T-helper 1 cell treated with Interleukin-12 subunit alpha and Interleukin-12 subunit beta and Interleukin-4 antibody, amounts not matched to agents 30 μg/mL and 1 μg/mL, for 36 hours (primary cell): Measurements from ENCODE around the gene ADARB2.

Experiments
- H3K27ac Mint-ChIP-seq: one replicate; pipeline ENCODE4 v1.8.0; 2021; ENCODE audit warnings: mild to moderate bottlenecking, mixed read lengths
- H3K27me3 Mint-ChIP-seq: one replicate; pipeline ENCODE4 v1.8.0; 2021; ENCODE audit warnings: low read depth, mixed read lengths
- H3K36me3 Mint-ChIP-seq: one replicate; pipeline ENCODE4 v1.8.0; 2021; ENCODE audit warnings: low read depth, mixed read lengths
- H3K4me1 Mint-ChIP-seq: one replicate; pipeline ENCODE4 v1.8.0; 2021; ENCODE audit warnings: low read depth, mixed read lengths
- H3K4me3 Mint-ChIP-seq: one replicate; pipeline ENCODE4 v1.8.0; 2021; ENCODE audit warnings: mild to moderate bottlenecking, moderate library complexity, mixed read lengths
- H3K9me3 Mint-ChIP-seq: one replicate; pipeline ENCODE4 v1.8.0; 2021; ENCODE audit warnings: mixed read lengths

Gene ADARB2

GRCh38 chr10:1573334-1573969, 163.9 kb downstream of the ADARB2 start:
- H3K27me3 Mint-ChIP-seq, result no peaks in the 10 kb centered on the region
- no peaks in the 10 kb centered on the region for H3K9me3 Mint-ChIP-seq
- H3K4me3 Mint-ChIP-seq, result no peak overlapping the region
- no peaks in the 10 kb centered on the region for H3K36me3 Mint-ChIP-seq
- no peak overlapping the region for H3K27ac Mint-ChIP-seq
- H3K4me1 Mint-ChIP-seq, result no peaks in the 10 kb centered on the region

- no peaks in the 10 kb centered on the region for H3K4me1 Mint-ChIP-seq
- no peak overlapping the region for H3K4me3 Mint-ChIP-seq
- H3K9me3 Mint-ChIP-seq, result no peaks in the 10 kb centered on the region
- no peak overlapping the region for H3K27ac Mint-ChIP-seq
- no peaks in the 10 kb centered on the region for H3K36me3 Mint-ChIP-seq
- no peaks in the 10 kb centered on the region for H3K27me3 Mint-ChIP-seq
These were observed 164.6 kb downstream of the ADARB2 start for GRCh38 chr10:1572519-1573333.

- Mint-ChIP-seq H3K27me3 (no peaks in the 10 kb centered on the region), H3K4me1 (no peaks in the 10 kb centered on the region), H3K36me3 (no peaks in the 10 kb centered on the region), H3K9me3 (no peaks in the 10 kb centered on the region), H3K27ac (no peak overlapping the region), H3K4me3 (no peak overlapping the region)
These were observed 165.6 kb downstream of the ADARB2 start for GRCh38 chr10:1571587-1572237.

GRCh38 chr10:1570416-1571051, 166.8 kb downstream of the ADARB2 start:
- Mint-ChIP-seq H3K36me3 (no peaks in the 10 kb centered on the region), H3K4me1 (no peaks in the 10 kb centered on the region), H3K4me3 (no peak overlapping the region), H3K9me3 (no peaks in the 10 kb centered on the region), H3K27ac (no peak overlapping the region), H3K27me3 (no peaks in the 10 kb centered on the region)

GRCh38 chr10:1569208-1569607, 168.1 kb downstream of the ADARB2 start:
- H3K27me3 Mint-ChIP-seq, result no peaks in the 10 kb centered on the region
- no peaks in the 10 kb centered on the region for H3K9me3 Mint-ChIP-seq
- no peak overlapping the region for H3K4me3 Mint-ChIP-seq
- no peaks in the 10 kb centered on the region for H3K4me1 Mint-ChIP-seq
- H3K36me3 Mint-ChIP-seq, result no peaks in the 10 kb centered on the region
- no peak overlapping the region for H3K27ac Mint-ChIP-seq

- Mint-ChIP-seq H3K36me3 (no peaks in the 10 kb centered on the region), H3K27me3 (no peaks in the 10 kb centered on the region), H3K9me3 (no peaks in the 10 kb centered on the region), H3K4me3 (no peak overlapping the region), H3K4me1 (no peaks in the 10 kb centered on the region), H3K27ac (no peak overlapping the region)
These were observed 169.4 kb downstream of the ADARB2 start for GRCh38 chr10:1567742-1568495.

GRCh38 chr10:1567152-1567551, 170.2 kb downstream of the ADARB2 start:
- Mint-ChIP-seq H3K27ac (no peak overlapping the region), H3K4me3 (no peak overlapping the region), H3K27me3 (no peaks in the 10 kb centered on the region), H3K4me1 (no peaks in the 10 kb centered on the region), H3K9me3 (no peaks in the 10 kb centered on the region), H3K36me3 (no peaks in the 10 kb centered on the region)

GRCh38 chr10:1564791-1565190, 172.5 kb downstream of the ADARB2 start:
- no peak overlapping the region for H3K4me3 Mint-ChIP-seq
- no peak overlapping the region for H3K27ac Mint-ChIP-seq
- H3K27me3 Mint-ChIP-seq, result no peaks in the 10 kb centered on the region

GRCh38 chr10:1563028-1563427, 174.3 kb downstream of the ADARB2 start:
- Mint-ChIP-seq H3K27me3 (peaks cover 5% of the 10 kb centered on the region), H3K27ac (no peak overlapping the region), H3K4me1 (no peaks in the 10 kb centered on the region), H3K9me3 (no peaks in the 10 kb centered on the region), H3K36me3 (no peaks in the 10 kb centered on the region), H3K4me3 (no peak overlapping the region)

More at GRCh38 chr10:1564791-1565190, 172.5 kb downstream of the ADARB2 start:
- no peaks in the 10 kb centered on the region for H3K4me1 Mint-ChIP-seq
- H3K36me3 Mint-ChIP-seq, result no peaks in the 10 kb centered on the region
- H3K9me3 Mint-ChIP-seq, result no peaks in the 10 kb centered on the region

- Mint-ChIP-seq H3K4me1 (no peaks in the 10 kb centered on the region), H3K36me3 (no peaks in the 10 kb centered on the region), H3K9me3 (no peaks in the 10 kb centered on the region), H3K27me3 (peaks cover 5% of the 10 kb centered on the region), H3K27ac (no peak overlapping the region), H3K4me3 (no peak overlapping the region)
These were observed 175.5 kb downstream of the ADARB2 start for GRCh38 chr10:1561731-1562337.

GRCh38 chr10:1560535-1561192, 176.7 kb downstream of the ADARB2 start:
- H3K4me3 Mint-ChIP-seq, result no peak overlapping the region
- H3K27ac Mint-ChIP-seq, result no peak overlapping the region
- H3K9me3 Mint-ChIP-seq, result no peaks in the 10 kb centered on the region
- H3K4me1 Mint-ChIP-seq, result no peaks in the 10 kb centered on the region
- H3K36me3 Mint-ChIP-seq, result no peaks in the 10 kb centered on the region
- peaks cover 5% of the 10 kb centered on the region for H3K27me3 Mint-ChIP-seq

GRCh38 chr10:1559761-1560160, 177.6 kb downstream of the ADARB2 start:
- Mint-ChIP-seq H3K36me3 (no peaks in the 10 kb centered on the region), H3K4me1 (no peaks in the 10 kb centered on the region), H3K27ac (no peak overlapping the region), H3K4me3 (no peak overlapping the region), H3K9me3 (no peaks in the 10 kb centered on the region), H3K27me3 (peaks cover 5% of the 10 kb centered on the region)

- H3K27me3 Mint-ChIP-seq, result peaks cover 5% of the 10 kb centered on the region
- no peaks in the 10 kb centered on the region for H3K4me1 Mint-ChIP-seq
- no peaks in the 10 kb centered on the region for H3K9me3 Mint-ChIP-seq
- H3K36me3 Mint-ChIP-seq, result no peaks in the 10 kb centered on the region
- H3K27ac Mint-ChIP-seq, result no peak overlapping the region
- H3K4me3 Mint-ChIP-seq, result no peak overlapping the region
These were observed 178.0 kb downstream of the ADARB2 start for GRCh38 chr10:1559311-1559710.
